H1 (cell line): Measurements from ENCODE around the gene LURAP1L.

Experiments used
- CTCF ChIP-seq, 3 experiments: IDR thresholded peaks; 1 replicate in 2 of 3; 2 replicates in 1 of 3; pipeline versions ENCODE4 v1.5.1 to v1.6.1; 2011; ENCODE audit warnings: low read length in 3 of 3, mild to moderate bottlenecking in 3 of 3, inconsistent platforms in 2 of 3, low read depth in 1 of 3, moderate library complexity in 1 of 3; ENCODE audit not compliant: insufficient read depth in 1 of 3; ENCODE audit errors: control extremely low read depth in 1 of 3
- E2F6 ChIP-seq: IDR thresholded peaks from 2 replicates; pipeline ENCODE4 v1.6.1; 2012; ENCODE audit warnings: inconsistent platforms
- JUND ChIP-seq: IDR thresholded peaks from 2 replicates; pipeline ENCODE4 v1.6.1; 2011; ENCODE audit warnings: mild to moderate bottlenecking, improper control_type of control experiment, low read length
- POLR2AphosphoS5 ChIP-seq: IDR thresholded peaks from 2 replicates; pipeline ENCODE4 v1.6.1; 2011; ENCODE audit warnings: low read depth, low read length
- RXRA ChIP-seq: IDR thresholded peaks from 2 replicates; pipeline ENCODE4 v1.6.1; 2011; ENCODE audit warnings: low read depth, mild to moderate bottlenecking, low read length, moderate library complexity; ENCODE audit not compliant: insufficient read depth

GRCh38 chr9:12838546-12838945 is 63.7 kb downstream of the LURAP1L start:
- TF ChIP-seq E2F6: no peak
- TF ChIP-seq CTCF (IDR thresholded peaks at IDR 0.05; ENCODE audit: control extremely low read depth in 1 of 3, insufficient read depth in 1 of 3, low read depth in 1 of 3, low read length in 3 of 3): no peak
- no peak for TF ChIP-seq POLR2AphosphoS5
- no peak for TF ChIP-seq JUND
- TF ChIP-seq RXRA: no peak
